ENCODE measurements around the gene HP1BP3. TPM values are rescaled to one million over a fixed set of nuclear protein-coding genes. Genes with fewer than 3 reads are reported as not detected.

Gene HP1BP3
- total RNA-seq, 2 experiments from 2014 or later = 226 to 240 TPM

- H3K9me3 Mint-ChIP-seq = no peaks in the 10 kb centered on the region
- H3K27me3 Mint-ChIP-seq (ENCODE audit: low read depth) = no peaks in the 10 kb centered on the region
- peaks cover 41% of the 10 kb centered on the region for H3K36me3 Mint-ChIP-seq (ENCODE audit: low read depth)
- no peak for DNase-seq
- no peak overlapping the region for H3K27ac Mint-ChIP-seq
- CTCF ChIA-PET = no interaction called here
- intact Hi-C loops (cut with micrococcal nuclease) = no loop called here
- H3K4me1 Mint-ChIP-seq (ENCODE audit: low read depth) = no peaks in the 10 kb centered on the region
- H3K4me3 Mint-ChIP-seq = no peak overlapping the region
Observed at GRCh38 chr1:20763417-20763816, 23.7 kb downstream of the HP1BP3 start.

- Mint-ChIP-seq H3K36me3 (ENCODE audit: low read depth) (peaks cover 47% of the 10 kb centered on the region), H3K9me3 (no peaks in the 10 kb centered on the region), H3K4me1 (ENCODE audit: low read depth) (no peaks in the 10 kb centered on the region), H3K27me3 (ENCODE audit: low read depth) (no peaks in the 10 kb centered on the region), H3K4me3 (no peak overlapping the region), H3K27ac (no peak overlapping the region)
- no peak for DNase-seq
- intact Hi-C loops (cut with micrococcal nuclease) = no loop called here
- CTCF ChIA-PET = interaction anchor here (0.6 kb wide), 1 partner anchor 1056 kb away, joined by 5 read pairs; no protein-coding TSS in a partner anchor
Observed at GRCh38 chr1:20760322-20760721, 26.8 kb downstream of the HP1BP3 start.

GRCh38 chr1:20753589-20753988 lies 33.5 kb downstream of the HP1BP3 start:
- H3K9me3 Mint-ChIP-seq = no peaks in the 10 kb centered on the region
- H3K27me3 Mint-ChIP-seq (ENCODE audit: low read depth) = no peaks in the 10 kb centered on the region
- peaks cover 2% of the 10 kb centered on the region for H3K4me1 Mint-ChIP-seq (ENCODE audit: low read depth)
- peaks cover 29% of the 10 kb centered on the region for H3K36me3 Mint-ChIP-seq (ENCODE audit: low read depth)
- CTCF ChIA-PET = no interaction called here
- intact Hi-C loops (cut with micrococcal nuclease) = no loop called here
- H3K27ac Mint-ChIP-seq = no peak overlapping the region
- no peak overlapping the region for H3K4me3 Mint-ChIP-seq
- no peak for DNase-seq

GRCh38 chr1:20751462-20751990 lies 35.6 kb downstream of the HP1BP3 start:
- DNase-seq = no peak
- no peaks in the 10 kb centered on the region for H3K9me3 Mint-ChIP-seq
- peaks cover 27% of the 10 kb centered on the region for H3K36me3 Mint-ChIP-seq (ENCODE audit: low read depth)
- intact Hi-C loops (cut with micrococcal nuclease) = no loop called here
- CTCF ChIA-PET = interaction anchor here (0.7 kb wide), 1 partner anchor 444 kb away, joined by 3 read pairs; no protein-coding TSS in a partner anchor
- no peak overlapping the region for H3K27ac Mint-ChIP-seq
- peaks cover 2% of the 10 kb centered on the region for H3K4me1 Mint-ChIP-seq (ENCODE audit: low read depth)
- H3K4me3 Mint-ChIP-seq = no peak overlapping the region
- no peaks in the 10 kb centered on the region for H3K27me3 Mint-ChIP-seq (ENCODE audit: low read depth)

GRCh38 chr1:20742671-20743070 lies 44.4 kb downstream of the HP1BP3 start:
- H3K9me3 Mint-ChIP-seq = no peaks in the 10 kb centered on the region
- H3K27ac Mint-ChIP-seq = no peak overlapping the region
- H3K4me1 Mint-ChIP-seq (ENCODE audit: low read depth) = no peaks in the 10 kb centered on the region
- intact Hi-C loops (cut with micrococcal nuclease) = no loop called here
- CTCF ChIA-PET = interaction anchor here (0.6 to 1.4 kb wide), 2 partner anchors 9 to 503 kb away, joined by 3 to 5 read pairs; no protein-coding TSS in a partner anchor
- peaks cover 34% of the 10 kb centered on the region for H3K36me3 Mint-ChIP-seq (ENCODE audit: low read depth)
- no peak for DNase-seq
- no peak overlapping the region for H3K4me3 Mint-ChIP-seq
- H3K27me3 Mint-ChIP-seq (ENCODE audit: low read depth) = no peaks in the 10 kb centered on the region

GRCh38 chr1:20740781-20741180 lies 46.3 kb downstream of the HP1BP3 start:
- CTCF ChIA-PET = interaction anchor here (1.0 kb wide), 1 partner anchor 44 kb away, joined by 3 read pairs; no protein-coding TSS in a partner anchor
- Mint-ChIP-seq H3K36me3 (ENCODE audit: low read depth) (peaks cover 29% of the 10 kb centered on the region), H3K27ac (no peak overlapping the region), H3K9me3 (no peaks in the 10 kb centered on the region), H3K4me3 (no peak overlapping the region), H3K4me1 (ENCODE audit: low read depth) (no peaks in the 10 kb centered on the region), H3K27me3 (ENCODE audit: low read depth) (no peaks in the 10 kb centered on the region)
- no peak for DNase-seq
- intact Hi-C loops (cut with micrococcal nuclease) = no loop called here

- no peaks in the 10 kb centered on the region for H3K4me1 Mint-ChIP-seq (ENCODE audit: low read depth)
- CTCF ChIA-PET = no interaction called here
- no peak overlapping the region for H3K4me3 Mint-ChIP-seq
- H3K27me3 Mint-ChIP-seq (ENCODE audit: low read depth) = no peaks in the 10 kb centered on the region
- no peak overlapping the region for H3K27ac Mint-ChIP-seq
- no peak for DNase-seq
- peaks cover 21% of the 10 kb centered on the region for H3K36me3 Mint-ChIP-seq (ENCODE audit: low read depth)
- intact Hi-C loops (cut with micrococcal nuclease) = no loop called here
- H3K9me3 Mint-ChIP-seq = no peaks in the 10 kb centered on the region
Observed at GRCh38 chr1:20739225-20739624, 47.9 kb downstream of the HP1BP3 start.

GRCh38 chr1:20735581-20736111 lies 51.5 kb downstream of the HP1BP3 start:
- CTCF ChIA-PET = interaction anchor here (0.9 kb wide), 1 partner anchor 39 kb away, joined by 4 read pairs; no protein-coding TSS in a partner anchor
- no peak for DNase-seq
- no peak overlapping the region for H3K27ac Mint-ChIP-seq
- intact Hi-C loops (cut with micrococcal nuclease) = no loop called here
- peaks cover 14% of the 10 kb centered on the region for H3K27me3 Mint-ChIP-seq (ENCODE audit: low read depth)
- H3K36me3 Mint-ChIP-seq (ENCODE audit: low read depth) = peaks cover 10% of the 10 kb centered on the region
- no peak overlapping the region for H3K4me3 Mint-ChIP-seq
- H3K4me1 Mint-ChIP-seq (ENCODE audit: low read depth) = peaks cover 10% of the 10 kb centered on the region
- no peaks in the 10 kb centered on the region for H3K9me3 Mint-ChIP-seq

GRCh38 chr1:20733360-20733975 lies 53.6 kb downstream of the HP1BP3 start:
- Mint-ChIP-seq H3K27me3 (ENCODE audit: low read depth) (peaks cover 27% of the 10 kb centered on the region), H3K36me3 (ENCODE audit: low read depth) (peaks cover 8% of the 10 kb centered on the region), H3K9me3 (no peaks in the 10 kb centered on the region), H3K27ac (no peak overlapping the region), H3K4me1 (ENCODE audit: low read depth) (peaks cover 10% of the 10 kb centered on the region), H3K4me3 (peak overlapping the region; percentile 79)
- intact Hi-C loops (cut with micrococcal nuclease) = loop anchor here (1.0 kb wide), 4 partner anchors 37 to 442 kb away; no protein-coding TSS in a partner anchor
- CTCF ChIA-PET = interaction anchor here (0.7 to 2.5 kb wide), 5 partner anchors 9 to 512 kb away, joined by 3 to 10 read pairs (median 5); no protein-coding TSS in a partner anchor
- no peak for DNase-seq

- peak; percentile 88 for DNase-seq
- Mint-ChIP-seq H3K27me3 (ENCODE audit: low read depth) (peaks cover 32% of the 10 kb centered on the region), H3K4me3 (peak within 1 kb of the TSS; percentile 79), H3K36me3 (ENCODE audit: low read depth) (peaks cover 6% of the 10 kb centered on the region), H3K27ac (no peak within 1 kb of the TSS), H3K9me3 (no peaks in the 10 kb centered on the region), H3K4me1 (ENCODE audit: low read depth) (peaks cover 10% of the 10 kb centered on the region)
- intact Hi-C loops (cut with micrococcal nuclease) = loop anchor here (1.0 kb wide), 4 partner anchors 36 to 443 kb away; no protein-coding TSS in a partner anchor
- CTCF ChIA-PET = interaction anchor here (1.4 to 2.5 kb wide), 2 partner anchors 17 to 36 kb away, joined by 3 to 10 read pairs; no protein-coding TSS in a partner anchor
Observed at GRCh38 chr1:20732588-20733359, 54.3 kb downstream of the HP1BP3 start, which contains the start of gene SH2D5. TSS of gene SH2D5 (minus strand) at chr1:20732703. CDS start at chr1:20728044, 4,659 bp downstream.

- peak overlapping the region; percentile 79 for H3K4me3 Mint-ChIP-seq
- intact Hi-C loops (cut with micrococcal nuclease) = no loop called here
- peaks cover 10% of the 10 kb centered on the region for H3K4me1 Mint-ChIP-seq (ENCODE audit: low read depth)
- no peaks in the 10 kb centered on the region for H3K9me3 Mint-ChIP-seq
- CTCF ChIA-PET = interaction anchor here (2.5 kb wide), 1 partner anchor 35 kb away, joined by 10 read pairs; no protein-coding TSS in a partner anchor
- peaks cover 32% of the 10 kb centered on the region for H3K27me3 Mint-ChIP-seq (ENCODE audit: low read depth)
- DNase-seq = peak; percentile 58
- H3K27ac Mint-ChIP-seq = no peak overlapping the region
- peaks cover 6% of the 10 kb centered on the region for H3K36me3 Mint-ChIP-seq (ENCODE audit: low read depth)
Observed at GRCh38 chr1:20732071-20732587, 55.0 kb downstream of the HP1BP3 start.
